Left forelimb (tissue), 1 donor: ENCODE measurements around the gene PHC3.
"Not testable (repeated sequence)": the region's sequence is repeated elsewhere in the genome, so short reads cannot be mapped to it uniquely, and the experiment has no call there.

Source experiments
- DNase-seq: peaks from one replicate; pipeline ENCODE4 v3.0.0-alpha.2; 2018; ENCODE audit warnings: low spot score

The PHC3 gene

GRCh38 chr3:170180908-170181885 lies at the start of gene PHC3:
PHC3 (minus strand) TSS chr3:170181733; CDS start chr3:170181715, 18 bp downstream.
- peak; percentile 95 for DNase-seq

- no peak for DNase-seq
Observed at GRCh38 chr3:170228093-170228766, 46.7 kb upstream of the PHC3 start.

GRCh38 chr3:170226426-170226960 lies 45.0 kb upstream of the PHC3 start:
- DNase-seq, result no peak

- no peak for DNase-seq
Observed at GRCh38 chr3:170225166-170225565, 43.6 kb upstream of the PHC3 start.

GRCh38 chr3:170222647-170223541 lies 41.4 kb upstream of the PHC3 start:
- DNase-seq, result no peak

GRCh38 chr3:170221924-170222646 lies 40.6 kb upstream of the PHC3 start, which contains the start of gene PRKCI:
PRKCI (plus strand) TSS chr3:170222424; CDS start chr3:170222670, 246 bp downstream.
- peak; percentile 95 for DNase-seq

- no peak for DNase-seq
Observed at GRCh38 chr3:170220871-170221270, 39.3 kb upstream of the PHC3 start.

- DNase-seq, result no peak
Observed at GRCh38 chr3:170219850-170220249, 38.3 kb upstream of the PHC3 start.

GRCh38 chr3:170211668-170212067 lies 30.1 kb upstream of the PHC3 start:
- no peak for DNase-seq

GRCh38 chr3:170207717-170208116 lies 26.2 kb upstream of the PHC3 start:
- no peak for DNase-seq

GRCh38 chr3:170206164-170206762 lies 24.7 kb upstream of the PHC3 start:
- not testable (repeated sequence) for DNase-seq

GRCh38 chr3:170205302-170205701 lies 23.8 kb upstream of the PHC3 start:
- no peak for DNase-seq

GRCh38 chr3:170204509-170204908 lies 23.0 kb upstream of the PHC3 start:
- no peak for DNase-seq

- DNase-seq, result no peak
Observed at GRCh38 chr3:170204023-170204472, 22.5 kb upstream of the PHC3 start.

GRCh38 chr3:170203457-170203856 lies 21.9 kb upstream of the PHC3 start:
- DNase-seq, result no peak

- no peak for DNase-seq
Observed at GRCh38 chr3:170201527-170201926, 20.0 kb upstream of the PHC3 start.

- no peak for DNase-seq
Observed at GRCh38 chr3:170200987-170201386, 19.5 kb upstream of the PHC3 start.

- no peak for DNase-seq
Observed at GRCh38 chr3:170196833-170197232, 15.3 kb upstream of the PHC3 start.

GRCh38 chr3:170195759-170196158 lies 14.2 kb upstream of the PHC3 start:
- DNase-seq, result not testable (repeated sequence)
